Panc1 (cell line): ENCODE data around the gene CETP. TPM values are rescaled to one million over a fixed set of nuclear protein-coding genes. Genes with fewer than 3 reads are reported as not detected.

Experiments used
- ATAC-seq: fragments of 200-7000 bp; cut with Tn5 transposase; 2 replicates; pipeline ENCODE4 v1.9.1; 2020; ENCODE audit warnings: mild to moderate bottlenecking, moderate library complexity
- BruUV-seq: library from RNA; stranded (reverse); fragments of 400-500 nt; replicated peaks from 2 replicates; lab custom pipeline; 2021; lab: Mats Ljungman, UMichigan
- CTCF ChIA-PET: fragments of 300-600 bp; sonication (Branson Sonifier 250); formaldehyde crosslinking; loops from one replicate; lab custom pipeline; 2022; ENCODE audit warnings: antibody characterized with exemption; lab: Charles Lee
- POLR2A ChIA-PET: fragments of 300-600 bp; sonication (Branson Sonifier 250); formaldehyde crosslinking; loops from one replicate; lab custom pipeline; 2022; ENCODE audit warnings: antibody characterized with exemption; lab: Charles Lee
- DNase-seq: peaks from one replicate; pipeline ENCODE4 v3.0.0-alpha.2; 2010; ENCODE audit warnings: low read depth, low spot score
- H3K27ac ChIP-seq: 2 replicates; pipeline ENCODE4 v1.5.1; 2011; ENCODE audit warnings: mild to moderate bottlenecking, low read length, inconsistent platforms
- H3K27me3 ChIP-seq: fragments of 200-500 bp; sonication (Bioruptor generic); 2 replicates; pipeline ENCODE4 v1.6.0; 2014; ENCODE audit warnings: low read length, inconsistent platforms; ENCODE audit not compliant: control insufficient read depth, insufficient read depth
- H3K36me3 ChIP-seq: fragments of 200-500 bp; sonication (Bioruptor generic); 2 replicates; pipeline ENCODE4 v1.5.1; 2014; ENCODE audit warnings: inconsistent platforms, mild to moderate bottlenecking, low read length, moderate library complexity; ENCODE audit not compliant: control insufficient read depth, insufficient read depth
- H3K4me1 ChIP-seq: 2 replicates; pipeline ENCODE4 v1.5.1; 2011; ENCODE audit warnings: inconsistent platforms, mild to moderate bottlenecking, low read length, moderate library complexity; ENCODE audit not compliant: control insufficient read depth, insufficient read depth
- H3K4me3 ChIP-seq, 2 experiments: 2 replicates each; pipeline ENCODE4 v1.5.1; 2011 to 2012; ENCODE audit warnings: low read depth in 2 of 2, low read length in 2 of 2, mild to moderate bottlenecking in 2 of 2, inconsistent platforms in 1 of 2, moderate library complexity in 1 of 2
- H3K9me3 ChIP-seq: fragments of 200-500 bp; sonication (Bioruptor generic); 2 replicates; pipeline ENCODE4 v1.5.1; 2014; ENCODE audit warnings: low read depth, mild to moderate bottlenecking, inconsistent platforms, low read length, moderate library complexity; ENCODE audit not compliant: control insufficient read depth, insufficient read depth
- CTCF ChIP-seq: fragments of 450-650 bp; IDR thresholded peaks from 2 replicates; pipeline ENCODE4 v1.5.1; 2017; ENCODE audit warnings: mild to moderate bottlenecking
- POLR2AphosphoS5 ChIP-seq: IDR thresholded peaks from 2 replicates; pipeline ENCODE4 v1.6.1; 2012; ENCODE audit warnings: mild to moderate bottlenecking, low read depth, low read length, moderate library complexity
- REST ChIP-seq, 2 experiments: IDR thresholded peaks; 2 replicates each; pipeline ENCODE4 v1.6.1; 2011 to 2012; ENCODE audit warnings: low read depth in 2 of 2, control low read depth in 1 of 2, low read length in 1 of 2, mild to moderate bottlenecking in 1 of 2, moderate library complexity in 1 of 2; ENCODE audit not compliant: insufficient read depth in 1 of 2
- SIN3A ChIP-seq: IDR thresholded peaks from 2 replicates; pipeline ENCODE4 v1.6.1; 2012; ENCODE audit warnings: low read depth, mild to moderate bottlenecking, low read length, moderate library complexity, borderline replicate concordance; ENCODE audit not compliant: insufficient read depth
- TCF7L2 ChIP-seq: IDR thresholded peaks from 2 replicates; pipeline ENCODE4 v1.6.1; 2011; ENCODE audit warnings: mild to moderate bottlenecking, low read depth, low read length, inconsistent platforms
- in situ Hi-C: cut with HindIII; loops from 2 replicates; pipeline ENCODE4 v1.10.0; 2016; ENCODE audit warnings: low sequenced_read_pairs, low pct_unique_long_range_greater_than_20kb
- intact Hi-C: fragments of 100-400 bp; cut with micrococcal nuclease; formaldehyde crosslinking; loops from one replicate; pipeline ENCODE4 v1.10.0; 2022; ENCODE audit not compliant: unreplicated experiment
- total RNA-seq: library from RNA; stranded (reverse); gene quantifications from one replicate; pipeline ENCODE4 v1.2.1, GENCODE V29; 2021; ENCODE audit not compliant: unreplicated experiment

CETP gene
- total RNA-seq, 1 experiment from 2014 or later, result not detected

DNA sequence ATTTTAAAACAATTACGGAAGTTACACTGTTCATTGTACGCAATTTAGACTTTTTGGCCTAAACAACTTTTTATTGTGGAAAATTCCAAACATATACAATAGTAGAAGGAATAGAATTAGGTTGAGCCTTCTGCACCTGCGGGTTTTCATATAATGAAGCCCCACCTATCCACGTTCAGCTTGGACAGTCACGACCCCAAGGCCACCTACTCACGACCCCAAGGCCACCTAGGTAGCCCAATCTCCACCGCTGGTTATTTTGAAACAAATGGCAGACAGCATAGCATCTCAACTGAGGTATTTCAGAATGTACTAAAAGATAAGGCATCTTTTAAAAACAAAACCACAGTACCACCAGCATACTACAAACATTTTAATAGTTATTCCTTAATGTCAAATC is 28.2 kb downstream of the CETP start:
- DNase-seq (no peak), ATAC-seq (no peak)
- CTCF ChIA-PET, result no interaction called here

More for the DNA sequence above, 28.2 kb downstream of the CETP start:
- H3K4me3 ChIP-seq, result peak overlapping the region; percentile 55 to 62
- TF ChIP-seq SIN3A (no peak), TCF7L2 (no peak), CTCF (no peak), REST (IDR thresholded peaks at IDR 0.05; ENCODE audit: insufficient read depth in 1 of 2, low read depth in 2 of 2, low read length in 1 of 2) (no peak), POLR2AphosphoS5 (no peak)
- in situ Hi-C loops, result no loop called here
- H3K9me3 ChIP-seq, result no peaks in the 10 kb centered on the region
- H3K27me3 ChIP-seq, result no peaks in the 10 kb centered on the region
- no TSS peak for BruUV-seq
- no peaks in the 10 kb centered on the region for H3K36me3 ChIP-seq
- intact Hi-C loops, result no loop called here
- peak overlapping the region; percentile 79 for H3K27ac ChIP-seq
- H3K4me1 ChIP-seq, result peaks cover 3% of the 10 kb centered on the region; the same call in 1 of the 2 replicates
- POLR2A ChIA-PET, result interaction anchor here (0.5 kb wide), 1 partner anchor 41 kb away, joined by 3 read pairs; no protein-coding TSS in a partner anchor
